ENCODE data around the gene DOK5. TPM values are rescaled to one million over a fixed set of nuclear protein-coding genes. Genes with fewer than 3 reads are reported as not detected.

The DOK5 gene
- total RNA-seq, 2 experiments from 2014 or later: 0.53 to 0.71 TPM

GRCh38 chr20:54585217-54585616 lies 109.8 kb downstream of the DOK5 start:
- POLR2A ChIA-PET: no interaction called here
- Mint-ChIP-seq H3K4me3 (no peak overlapping the region), H3K27ac (no peak overlapping the region), H3K4me1 (ENCODE audit: low read depth) (no peaks in the 10 kb centered on the region), H3K9me3 (peaks cover 4% of the 10 kb centered on the region), H3K27me3 (peaks cover 14% of the 10 kb centered on the region), H3K36me3 (no peaks in the 10 kb centered on the region)
- no peak for DNase-seq
- intact Hi-C loops (cut with micrococcal nuclease): no loop called here
- CTCF ChIA-PET: no interaction called here

- Mint-ChIP-seq H3K27me3 (peaks cover 11% of the 10 kb centered on the region), H3K4me3 (no peak overlapping the region), H3K27ac (no peak overlapping the region), H3K9me3 (peaks cover 4% of the 10 kb centered on the region), H3K36me3 (no peaks in the 10 kb centered on the region), H3K4me1 (ENCODE audit: low read depth) (no peaks in the 10 kb centered on the region)
- intact Hi-C loops (cut with micrococcal nuclease): no loop called here
- DNase-seq: no peak
- CTCF ChIA-PET: no interaction called here
- POLR2A ChIA-PET: no interaction called here
Measured at GRCh38 chr20:54587408-54587807, 112.0 kb downstream of the DOK5 start.

GRCh38 chr20:54589402-54590030 lies 114.1 kb downstream of the DOK5 start:
- no peak overlapping the region for H3K4me3 Mint-ChIP-seq
- CTCF ChIA-PET: interaction anchor here (0.7 kb wide), 1 partner anchor 251 kb away, joined by 3 read pairs; no protein-coding TSS in a partner anchor
- intact Hi-C loops (cut with micrococcal nuclease): no loop called here

GRCh38 chr20:54590856-54591255 lies 115.5 kb downstream of the DOK5 start:
- no peak overlapping the region for H3K27ac Mint-ChIP-seq
- no peaks in the 10 kb centered on the region for H3K4me1 Mint-ChIP-seq (ENCODE audit: low read depth)
- no peak overlapping the region for H3K4me3 Mint-ChIP-seq
- H3K36me3 Mint-ChIP-seq: no peaks in the 10 kb centered on the region
- H3K27me3 Mint-ChIP-seq: peaks cover 8% of the 10 kb centered on the region
- intact Hi-C loops (cut with micrococcal nuclease): no loop called here
- no peak for DNase-seq
- H3K9me3 Mint-ChIP-seq: no peaks in the 10 kb centered on the region
- POLR2A ChIA-PET: no interaction called here
- CTCF ChIA-PET: no interaction called here

More at GRCh38 chr20:54589402-54590030, 114.1 kb downstream of the DOK5 start:
- DNase-seq: no peak
- Mint-ChIP-seq H3K4me1 (ENCODE audit: low read depth) (no peaks in the 10 kb centered on the region), H3K27ac (no peak overlapping the region), H3K9me3 (no peaks in the 10 kb centered on the region), H3K36me3 (no peaks in the 10 kb centered on the region), H3K27me3 (peaks cover 9% of the 10 kb centered on the region)
- POLR2A ChIA-PET: no interaction called here

- Mint-ChIP-seq H3K27me3 (no peaks in the 10 kb centered on the region), H3K27ac (no peak overlapping the region), H3K9me3 (peaks cover 6% of the 10 kb centered on the region), H3K4me3 (no peak overlapping the region), H3K36me3 (no peaks in the 10 kb centered on the region), H3K4me1 (ENCODE audit: low read depth) (no peaks in the 10 kb centered on the region)
- CTCF ChIA-PET: no interaction called here
- no peak for DNase-seq
- intact Hi-C loops (cut with micrococcal nuclease): no loop called here
- POLR2A ChIA-PET: no interaction called here
Measured at GRCh38 chr20:54596651-54597050, 121.3 kb downstream of the DOK5 start.

GRCh38 chr20:54598352-54598751 lies 123.0 kb downstream of the DOK5 start:
- no peaks in the 10 kb centered on the region for H3K4me1 Mint-ChIP-seq (ENCODE audit: low read depth)
- DNase-seq: no peak
- no peaks in the 10 kb centered on the region for H3K36me3 Mint-ChIP-seq
- no peak overlapping the region for H3K27ac Mint-ChIP-seq
- no peaks in the 10 kb centered on the region for H3K27me3 Mint-ChIP-seq
- intact Hi-C loops (cut with micrococcal nuclease): no loop called here
- H3K4me3 Mint-ChIP-seq: no peak overlapping the region
- ChIA-PET POLR2A (no interaction called here), CTCF (no interaction called here)
- H3K9me3 Mint-ChIP-seq: peaks cover 6% of the 10 kb centered on the region

GRCh38 chr20:54600634-54601033 lies 125.2 kb downstream of the DOK5 start:
- Mint-ChIP-seq H3K4me1 (ENCODE audit: low read depth) (no peaks in the 10 kb centered on the region), H3K36me3 (no peaks in the 10 kb centered on the region), H3K4me3 (no peak overlapping the region), H3K27ac (no peak overlapping the region), H3K9me3 (peaks cover 6% of the 10 kb centered on the region), H3K27me3 (no peaks in the 10 kb centered on the region)
- POLR2A ChIA-PET: no interaction called here
- CTCF ChIA-PET: no interaction called here
- DNase-seq: no peak
- intact Hi-C loops (cut with micrococcal nuclease): no loop called here

- intact Hi-C loops (cut with micrococcal nuclease): no loop called here
- Mint-ChIP-seq H3K36me3 (no peaks in the 10 kb centered on the region), H3K4me1 (ENCODE audit: low read depth) (no peaks in the 10 kb centered on the region), H3K4me3 (no peak overlapping the region), H3K27ac (no peak overlapping the region), H3K27me3 (no peaks in the 10 kb centered on the region), H3K9me3 (peaks cover 6% of the 10 kb centered on the region)
- DNase-seq: no peak
- ChIA-PET POLR2A (no interaction called here), CTCF (interaction anchor here (0.6 kb wide), 1 partner anchor 382 kb away, joined by 3 read pairs; no protein-coding TSS in a partner anchor)
Measured at GRCh38 chr20:54601831-54602515, 126.6 kb downstream of the DOK5 start.

- POLR2A ChIA-PET: no interaction called here
- Mint-ChIP-seq H3K27me3 (no peaks in the 10 kb centered on the region), H3K36me3 (no peaks in the 10 kb centered on the region), H3K9me3 (no peaks in the 10 kb centered on the region), H3K4me1 (ENCODE audit: low read depth) (no peaks in the 10 kb centered on the region), H3K4me3 (no peak overlapping the region), H3K27ac (no peak overlapping the region)
- no peak for DNase-seq
- CTCF ChIA-PET: no interaction called here
- intact Hi-C loops (cut with micrococcal nuclease): no loop called here
Measured at GRCh38 chr20:54605319-54605718, 129.9 kb downstream of the DOK5 start.

GRCh38 chr20:54606380-54606779 lies 131.0 kb downstream of the DOK5 start:
- no peaks in the 10 kb centered on the region for H3K36me3 Mint-ChIP-seq
- H3K4me3 Mint-ChIP-seq: no peak overlapping the region
- intact Hi-C loops (cut with micrococcal nuclease): no loop called here
- ChIA-PET POLR2A (no interaction called here), CTCF (interaction anchor here (1.2 kb wide), 1 partner anchor 500 kb away, joined by 3 read pairs; no protein-coding TSS in a partner anchor)
- H3K27ac Mint-ChIP-seq: no peak overlapping the region
- no peaks in the 10 kb centered on the region for H3K27me3 Mint-ChIP-seq
- H3K9me3 Mint-ChIP-seq: no peaks in the 10 kb centered on the region
- DNase-seq: no peak
- no peaks in the 10 kb centered on the region for H3K4me1 Mint-ChIP-seq (ENCODE audit: low read depth)

- CTCF ChIA-PET: interaction anchor here (0.6 kb wide), 1 partner anchor 708 kb away, joined by 3 read pairs; no protein-coding TSS in a partner anchor
- no peak overlapping the region for H3K27ac Mint-ChIP-seq
- no peaks in the 10 kb centered on the region for H3K9me3 Mint-ChIP-seq
- DNase-seq: no peak
- H3K4me1 Mint-ChIP-seq (ENCODE audit: low read depth): no peaks in the 10 kb centered on the region
- H3K36me3 Mint-ChIP-seq: no peaks in the 10 kb centered on the region
- no peaks in the 10 kb centered on the region for H3K27me3 Mint-ChIP-seq
- POLR2A ChIA-PET: no interaction called here
- intact Hi-C loops (cut with micrococcal nuclease): no loop called here
- no peak overlapping the region for H3K4me3 Mint-ChIP-seq
Measured at GRCh38 chr20:54608039-54608745, 132.8 kb downstream of the DOK5 start.

- H3K36me3 Mint-ChIP-seq: no peaks in the 10 kb centered on the region
- intact Hi-C loops (cut with micrococcal nuclease): no loop called here
- ChIA-PET CTCF (interaction anchor here (0.6 kb wide), 1 partner anchor 709 kb away, joined by 3 read pairs; no protein-coding TSS in a partner anchor), POLR2A (interaction anchor here (0.5 kb wide), 1 partner anchor 1099 kb away, joined by 4 read pairs; no protein-coding TSS in a partner anchor)
- H3K27me3 Mint-ChIP-seq: no peaks in the 10 kb centered on the region
- no peaks in the 10 kb centered on the region for H3K4me1 Mint-ChIP-seq (ENCODE audit: low read depth)
- H3K27ac Mint-ChIP-seq: no peak overlapping the region
- no peak for DNase-seq
- H3K4me3 Mint-ChIP-seq: no peak overlapping the region
- no peaks in the 10 kb centered on the region for H3K9me3 Mint-ChIP-seq
Measured at GRCh38 chr20:54608943-54609342, 133.6 kb downstream of the DOK5 start.
